ENCODE data around the gene HNRNPA2B1. TPM values are rescaled to one million over a fixed set of nuclear protein-coding genes. Genes with fewer than 3 reads are reported as not detected.

The HNRNPA2B1 gene
- total RNA-seq, 1 donor from 2014 or later = 377 TPM

Other genes with a start within 250 kb of the HNRNPA2B1 start
- gene NFE2L3, start 48.5 kb downstream of the HNRNPA2B1 start, total RNA-seq = 3.8 TPM
- 77.4 TPM for gene CBX3, start 999 bp upstream of the HNRNPA2B1 start, total RNA-seq
- gene SNX10, start 91.1 kb upstream of the HNRNPA2B1 start, total RNA-seq = 7.0 TPM

Data from sciatic nerve (tissue), 1 donor.